ENCODE results near the gene MYO1A.

MYO1A gene

GRCh38 chr12:57031138-57031725, 18.7 kb downstream of the MYO1A start:
- no peaks in the 10 kb centered on the region for H3K79me2 ChIP-seq (ENCODE audit: low read length)
- peak overlapping the region; percentile 13; the same call in 1 of the 2 replicates for H3K4me2 ChIP-seq (ENCODE audit: low read depth, low read length)
- peak; percentile 32 for TF ChIP-seq CTCF (IDR thresholded peaks at IDR 0.05; ENCODE audit: low read length)
- TF ChIP-seq EZH2phosphoT487 (IDR thresholded peaks at IDR 0.05; ENCODE audit: low read length), result no peak
- TF ChIP-seq EZH2 (optimal IDR thresholded peaks at IDR 0.05; ENCODE audit: low read depth, low read length), result no peak
- no peak overlapping the region for H3K27ac ChIP-seq (ENCODE audit: low read length)
- H3K27me3 ChIP-seq (replicated peaks; ENCODE audit: insufficient read depth, low read length), result no peaks in the 10 kb centered on the region
- H3F3A ChIP-seq (ENCODE audit: insufficient read depth, low read length), result no peaks in the 10 kb centered on the region
- DNase-seq, result peak; percentile 43
- H3K9me3 ChIP-seq (replicated peaks; ENCODE audit: insufficient read depth, low read length), result no peaks in the 10 kb centered on the region
- H3K9ac ChIP-seq (ENCODE audit: low read length), result no peak overlapping the region
- H2AFZ ChIP-seq (ENCODE audit: low read length), result peak overlapping the region; percentile 59
- no peak overlapping the region for H3K4me3 ChIP-seq (ENCODE audit: low read length)
- no peaks in the 10 kb centered on the region for H4K20me1 ChIP-seq (ENCODE audit: insufficient read depth, low read length)
- no peaks in the 10 kb centered on the region for H3K4me1 ChIP-seq (ENCODE audit: low read length)
- H3K36me3 ChIP-seq (replicated peaks; ENCODE audit: insufficient read depth, low read length), result no peaks in the 10 kb centered on the region
- no peaks in the 10 kb centered on the region for H3K9me2 ChIP-seq (replicated peaks; ENCODE audit: insufficient read depth, low read length)

GRCh38 chr12:57029457-57029856, 20.5 kb downstream of the MYO1A start:
- H3K9me3 ChIP-seq (replicated peaks; ENCODE audit: insufficient read depth, low read length), result no peaks in the 10 kb centered on the region
- no peaks in the 10 kb centered on the region for H3K36me3 ChIP-seq (replicated peaks; ENCODE audit: insufficient read depth, low read length)
- H3K27ac ChIP-seq (ENCODE audit: low read length), result no peak overlapping the region
- no peak overlapping the region for H3K9ac ChIP-seq (ENCODE audit: low read length)
- H3K79me2 ChIP-seq (ENCODE audit: low read length), result no peaks in the 10 kb centered on the region
- no peak for TF ChIP-seq CTCF (IDR thresholded peaks at IDR 0.05; ENCODE audit: low read length)
- no peak for TF ChIP-seq EZH2 (optimal IDR thresholded peaks at IDR 0.05; ENCODE audit: low read depth, low read length)
- TF ChIP-seq EZH2phosphoT487 (IDR thresholded peaks at IDR 0.05; ENCODE audit: low read length), result no peak
- no peaks in the 10 kb centered on the region for H3K4me1 ChIP-seq (ENCODE audit: low read length)
- no peaks in the 10 kb centered on the region for H3K27me3 ChIP-seq (replicated peaks; ENCODE audit: insufficient read depth, low read length)
- H2AFZ ChIP-seq (ENCODE audit: low read length), result no peak overlapping the region
- DNase-seq, result no peak
- no peaks in the 10 kb centered on the region for H3K9me2 ChIP-seq (replicated peaks; ENCODE audit: insufficient read depth, low read length)
- H3K4me3 ChIP-seq (ENCODE audit: low read length), result no peak overlapping the region
- no peaks in the 10 kb centered on the region for H3F3A ChIP-seq (ENCODE audit: insufficient read depth, low read length)
- H4K20me1 ChIP-seq (ENCODE audit: insufficient read depth, low read length), result no peaks in the 10 kb centered on the region
- no peak overlapping the region for H3K4me2 ChIP-seq (ENCODE audit: low read depth, low read length)

- Histone ChIP-seq H3K4me1 (ENCODE audit: low read length) (no peaks in the 10 kb centered on the region), H3K9ac (ENCODE audit: low read length) (no peak overlapping the region), H3K4me2 (ENCODE audit: low read depth, low read length) (no peak overlapping the region), H3F3A (ENCODE audit: insufficient read depth, low read length) (no peaks in the 10 kb centered on the region), H3K4me3 (ENCODE audit: low read length) (no peak overlapping the region), H3K27me3 (replicated peaks; ENCODE audit: insufficient read depth, low read length) (no peaks in the 10 kb centered on the region), H3K9me2 (replicated peaks; ENCODE audit: insufficient read depth, low read length) (no peaks in the 10 kb centered on the region), H3K36me3 (replicated peaks; ENCODE audit: insufficient read depth, low read length) (no peaks in the 10 kb centered on the region), H3K27ac (ENCODE audit: low read length) (no peak overlapping the region), H3K79me2 (ENCODE audit: low read length) (no peaks in the 10 kb centered on the region), H2AFZ (ENCODE audit: low read length) (no peak overlapping the region), H4K20me1 (ENCODE audit: insufficient read depth, low read length) (no peaks in the 10 kb centered on the region), H3K9me3 (replicated peaks; ENCODE audit: insufficient read depth, low read length) (no peaks in the 10 kb centered on the region)
- TF ChIP-seq EZH2phosphoT487 (IDR thresholded peaks at IDR 0.05; ENCODE audit: low read length) (no peak), CTCF (IDR thresholded peaks at IDR 0.05; ENCODE audit: low read length) (no peak), EZH2 (optimal IDR thresholded peaks at IDR 0.05; ENCODE audit: low read depth, low read length) (no peak)
- DNase-seq, result no peak
Observed at GRCh38 chr12:57027805-57028153, 22.1 kb downstream of the MYO1A start.

Data from MM.1S (cell line).